ENCODE results near the gene MPZL3.

- TF ChIP-seq CTCF (IDR thresholded peaks at IDR 0.05; ENCODE audit: low read depth, low read length) (no peak), EZH2phosphoT487 (IDR thresholded peaks at IDR 0.05; ENCODE audit: low read depth) (no peak)
Observed at GRCh38 chr11:118260353-118260752, 8.2 kb upstream of the MPZL3 start.

Measured in OCI-LY3 (cell line).